Measurements from ENCODE around the gene STAM.

The STAM gene

DNA sequence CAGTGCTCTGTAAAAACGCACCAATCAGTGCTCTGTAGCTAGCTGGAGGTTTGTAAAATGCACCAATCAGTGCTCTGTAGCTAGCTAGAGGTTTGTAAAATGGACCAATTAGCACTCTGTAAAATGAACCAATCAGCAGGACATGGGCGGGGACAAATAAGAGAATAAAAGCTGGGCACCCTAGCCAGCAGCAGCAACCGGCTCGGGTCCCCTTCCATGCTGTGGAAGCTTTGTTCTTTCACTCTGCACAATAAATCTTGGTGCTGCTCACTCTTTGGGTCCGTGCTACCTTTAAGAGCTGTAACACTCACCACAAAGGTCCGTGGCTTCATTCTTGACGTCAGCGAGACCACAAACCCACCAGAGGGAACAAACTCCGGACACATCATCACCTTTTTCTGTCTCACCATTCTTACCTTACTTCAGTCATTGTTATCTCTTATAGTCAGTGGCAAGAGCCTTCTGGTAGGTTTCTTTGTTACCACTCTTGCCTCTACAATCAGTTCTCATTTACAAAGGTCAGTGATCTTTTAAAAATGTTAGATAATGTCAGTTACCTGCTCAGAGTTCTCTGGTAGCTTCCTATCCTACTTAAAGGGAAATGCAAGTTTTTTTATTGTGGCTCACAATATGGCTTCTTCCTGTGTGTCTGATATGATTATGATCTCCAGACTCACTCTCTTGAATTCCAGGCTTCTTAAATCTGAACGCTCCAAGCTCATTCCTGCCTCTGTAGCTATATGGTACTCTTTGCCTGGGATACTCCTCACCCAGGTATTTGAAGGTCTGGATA, 4.5 kb downstream of the STAM start:
- no peak for DNase-seq

DNA sequence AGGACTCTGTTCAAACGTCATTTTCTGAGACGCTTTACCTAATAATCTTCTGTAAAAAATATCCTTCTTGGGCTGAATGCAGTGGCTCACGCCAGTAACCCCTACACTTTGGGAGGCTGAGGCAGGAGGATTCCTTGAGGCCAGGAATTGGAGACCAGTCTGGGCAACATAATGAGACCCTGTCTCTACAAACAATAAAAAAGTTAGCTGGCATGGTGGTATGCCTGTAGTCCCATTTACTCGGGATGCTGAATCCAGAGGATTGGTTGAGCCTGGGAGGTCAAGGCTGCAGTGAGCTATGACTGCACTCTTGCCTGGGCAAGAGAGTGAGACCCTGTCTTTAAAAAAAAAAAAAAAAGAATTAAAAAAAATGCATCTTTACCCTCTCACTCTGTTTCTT, 5.1 kb downstream of the STAM start:
- no peak for DNase-seq

GRCh38 chr10:17649836-17650235, 5.9 kb downstream of the STAM start:
- no peak for DNase-seq

- DNase-seq = no peak
These were observed 6.5 kb downstream of the STAM start for GRCh38 chr10:17650416-17650815.

DNA sequence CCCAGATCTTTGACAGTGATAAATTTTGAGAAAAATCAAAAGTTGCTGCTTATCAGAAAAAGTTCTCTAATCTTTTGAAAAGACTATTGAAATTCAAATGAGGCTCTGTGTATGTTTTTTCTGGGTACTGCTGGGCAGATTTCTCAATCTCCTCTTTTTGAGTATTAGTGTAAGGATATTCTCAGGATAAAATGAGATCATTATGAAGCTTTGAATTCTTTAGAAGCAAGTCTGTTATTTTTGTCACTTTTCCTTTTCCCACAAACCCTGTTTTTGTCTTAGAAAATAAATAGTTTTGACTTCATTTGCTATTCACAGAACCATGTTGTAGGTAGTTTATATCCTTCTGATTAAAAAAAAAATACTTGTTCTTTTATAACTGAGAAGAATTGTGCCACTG, 7.9 kb downstream of the STAM start:
- no peak for DNase-seq

GRCh38 chr10:17652585-17652984, 8.6 kb downstream of the STAM start:
- DNase-seq = no peak

GRCh38 chr10:17655009-17655408, 11.1 kb downstream of the STAM start:
- DNase-seq = no peak

DNA sequence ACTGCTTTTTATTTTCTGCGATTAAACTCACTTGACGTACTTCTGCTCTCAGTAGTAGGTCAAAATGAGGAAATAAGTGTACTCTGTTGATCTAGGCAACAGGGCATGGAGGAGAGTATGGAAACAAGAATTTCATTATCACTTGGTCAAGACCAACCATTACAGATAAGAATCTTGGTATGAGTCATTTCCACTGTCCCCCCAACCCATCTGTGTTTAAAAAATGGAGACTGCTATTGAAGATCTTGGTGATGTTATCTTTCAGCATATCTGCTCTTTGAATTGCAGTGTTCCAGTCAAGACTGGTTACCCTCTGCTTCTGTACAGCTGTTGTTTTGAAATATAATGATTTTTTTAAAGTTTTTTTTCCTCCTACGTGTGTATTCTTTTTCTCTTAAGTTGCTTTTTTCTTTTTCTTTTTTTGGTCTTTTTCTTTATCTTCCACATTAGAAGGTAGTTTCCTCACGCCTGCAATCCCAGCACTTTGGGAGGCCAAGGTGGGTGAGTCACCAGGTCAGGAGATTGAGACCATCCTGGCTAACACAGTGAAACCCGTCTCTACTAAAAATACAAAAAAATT, 11.7 kb downstream of the STAM start:
- DNase-seq = no peak

GRCh38 chr10:17657103-17657500, 13.2 kb downstream of the STAM start:
- DNase-seq = no peak

DNA sequence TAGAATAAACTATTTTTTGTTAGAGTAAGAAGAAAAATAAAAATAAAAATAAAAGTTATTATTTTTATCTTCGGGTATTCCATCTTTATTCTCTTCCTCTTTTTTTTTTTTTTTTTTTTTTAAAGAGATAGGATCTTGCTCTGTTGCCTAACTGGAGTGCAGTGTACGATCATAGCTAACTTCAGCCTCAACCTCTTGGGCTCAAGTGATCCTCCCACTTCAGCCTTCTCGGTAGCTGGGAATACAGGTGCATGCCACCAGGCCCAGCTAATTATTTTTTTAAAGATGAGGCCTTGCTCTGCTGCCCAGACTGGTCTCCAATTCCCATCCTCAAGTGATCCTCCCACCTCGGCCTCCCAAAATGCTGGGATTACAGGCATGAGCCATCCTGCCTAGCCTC, 15.4 kb downstream of the STAM start:
- no peak for DNase-seq

DNA sequence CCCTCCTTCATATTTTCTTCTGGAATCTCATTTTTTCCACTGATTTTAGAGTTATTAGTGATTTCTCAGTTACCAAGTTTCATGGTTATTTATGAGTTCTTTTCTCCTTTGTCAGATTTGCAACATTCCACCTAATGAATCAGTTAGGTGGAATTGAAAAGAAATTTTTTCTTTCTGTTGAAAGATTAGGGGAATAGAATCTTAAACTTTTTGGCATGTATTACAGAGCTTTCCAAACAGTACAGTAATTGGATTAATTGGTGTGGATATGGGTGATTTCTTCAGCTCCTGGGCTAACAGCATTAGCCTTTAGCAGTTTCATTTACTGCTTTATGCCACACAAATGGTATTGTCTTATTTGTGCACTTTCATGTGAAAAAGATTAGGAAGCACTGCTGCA, 17.0 kb downstream of the STAM start:
- DNase-seq = no peak

GRCh38 chr10:17661510-17661909, 17.6 kb downstream of the STAM start:
- no peak for DNase-seq

DNA sequence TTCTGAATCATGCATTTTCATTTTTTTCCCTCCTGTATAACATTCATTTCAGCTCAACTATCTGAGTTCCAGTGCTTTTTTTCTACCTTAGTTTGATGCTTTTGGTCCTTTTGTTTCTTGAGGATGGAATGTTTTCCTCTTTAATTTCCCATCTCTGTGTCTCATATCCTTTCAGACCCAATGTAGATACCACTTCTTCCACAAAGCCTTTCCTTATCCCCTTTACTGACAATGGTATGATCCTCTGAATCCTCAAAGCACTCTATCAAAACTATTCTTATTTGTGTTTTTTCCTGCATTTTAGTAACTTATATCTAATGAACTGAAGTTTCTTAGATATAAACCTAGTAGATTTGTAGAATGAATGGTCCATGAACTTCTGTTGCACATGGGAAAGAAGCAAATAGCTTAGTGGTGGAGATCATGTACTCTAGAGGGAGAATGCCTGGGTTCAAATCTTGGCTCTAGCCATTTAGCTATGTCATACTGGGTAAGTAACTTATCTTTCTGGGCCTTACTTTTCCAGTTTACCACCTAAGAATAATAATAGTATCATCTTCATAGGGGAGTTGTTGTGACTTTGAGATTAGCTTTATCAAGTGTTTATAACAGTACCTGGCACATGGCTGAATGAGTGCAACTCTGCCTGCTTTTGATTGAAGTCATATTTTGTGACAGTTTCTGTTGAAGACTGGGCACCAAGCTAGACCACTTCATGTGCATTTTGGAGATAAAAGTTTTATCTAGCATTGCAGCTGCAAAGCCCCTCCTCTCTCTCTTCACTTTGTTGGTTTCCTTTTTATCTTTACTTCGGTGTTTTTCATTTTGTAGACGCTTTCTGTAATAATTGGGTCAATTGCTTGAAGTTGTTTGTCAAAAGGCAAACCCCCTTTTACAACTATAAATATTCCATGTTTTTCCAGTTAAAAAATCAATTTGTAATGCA, 18.5 kb downstream of the STAM start:
- DNase-seq = no peak

GRCh38 chr10:17663450-17663849, 19.5 kb downstream of the STAM start:
- DNase-seq = no peak

GRCh38 chr10:17665747-17666146, 21.8 kb downstream of the STAM start:
- DNase-seq = no peak

GRCh38 chr10:17668435-17669184, 24.7 kb downstream of the STAM start:
- DNase-seq = no peak

- no peak for DNase-seq
These were observed 25.4 kb downstream of the STAM start for GRCh38 chr10:17669185-17669872.

- DNase-seq = no peak
These were observed 27.4 kb downstream of the STAM start for GRCh38 chr10:17671307-17671706.

DNA sequence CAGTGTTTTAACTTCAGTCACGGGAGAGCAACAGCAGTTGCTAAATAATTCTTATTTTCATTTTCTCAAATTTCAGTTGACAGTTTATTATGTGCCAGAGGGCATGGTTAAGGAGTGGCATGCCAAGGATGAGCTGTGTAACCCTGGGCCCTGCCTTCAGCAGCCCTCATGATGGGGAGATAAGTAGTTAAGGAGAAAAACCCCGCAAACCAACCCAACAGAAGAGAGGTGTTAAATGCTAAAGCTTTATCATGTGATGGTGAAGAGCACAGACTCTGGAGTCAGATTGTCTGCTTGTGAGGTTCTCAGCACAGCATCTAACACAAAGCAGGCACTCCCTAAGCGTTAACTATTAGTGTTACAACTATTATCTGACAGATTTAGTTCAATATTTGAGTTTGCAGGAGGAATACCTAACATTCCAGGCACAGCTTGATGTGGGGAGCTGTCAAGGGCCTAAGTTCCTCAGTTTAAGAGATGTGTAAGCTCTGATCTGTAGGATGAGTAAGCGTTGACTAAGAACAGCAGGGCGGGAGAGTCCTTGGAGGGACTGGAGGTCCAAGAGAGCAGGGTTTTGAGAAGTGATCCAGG, 29.6 kb downstream of the STAM start:
- DNase-seq = no peak

- no peak for DNase-seq
These were observed 30.6 kb downstream of the STAM start for GRCh38 chr10:17674566-17674965.

DNA sequence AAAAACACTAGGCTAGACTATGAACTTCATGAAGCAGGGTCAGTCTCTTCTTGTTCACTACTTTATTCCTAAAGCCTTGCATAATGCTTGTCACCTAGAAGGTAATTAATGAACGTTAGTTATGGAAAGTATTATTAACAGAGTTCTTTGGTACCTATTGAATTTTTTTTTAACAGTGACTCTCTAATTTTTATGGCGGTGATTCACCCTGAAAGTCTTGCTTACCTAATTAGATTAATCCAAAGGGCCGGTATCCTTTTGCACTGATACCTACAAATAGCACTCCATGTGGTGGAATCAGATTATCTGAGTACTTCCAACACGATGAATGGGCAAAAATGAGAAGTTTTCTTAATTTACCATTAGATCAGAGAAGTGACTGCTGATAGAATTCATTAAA, 31.7 kb downstream of the STAM start:
- no peak for DNase-seq

DNA sequence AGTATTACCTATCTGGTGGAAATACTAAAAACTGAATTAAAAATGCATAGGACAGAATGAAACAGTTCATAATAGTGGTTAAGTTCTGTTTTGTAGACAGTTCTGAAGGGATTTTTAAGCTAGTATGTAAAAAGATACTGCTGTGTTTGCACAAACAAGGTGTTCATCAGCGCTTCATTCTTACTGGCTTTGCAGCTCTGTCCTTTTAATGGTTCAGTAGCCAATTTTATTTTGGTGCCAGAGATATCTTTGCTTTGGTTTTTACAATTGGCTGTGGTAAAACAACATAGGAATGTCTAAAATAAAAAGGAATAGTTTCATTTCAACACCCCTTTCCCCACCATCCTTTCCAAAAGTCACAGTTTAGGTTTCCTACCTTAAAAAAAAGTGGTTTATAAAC, 33.0 kb downstream of the STAM start:
- no peak for DNase-seq

Data from NCI-H1048 (cell line).